Duodenal mucosa (tissue), 2 donors: ENCODE data around the gene MACROH2A2.

ENCODE experiments used
- H3K27ac ChIP-seq: one replicate; pipeline ENCODE4 v1.7.0; 2013; ENCODE audit warnings: low read depth, low read length
- H3K27me3 ChIP-seq, 2 donors: one replicate each; pipeline ENCODE4 v1.7.0; 2013; ENCODE audit warnings: low read length in 2 of 2, control low read depth in 1 of 2; ENCODE audit not compliant: insufficient read depth in 2 of 2, control insufficient read depth in 1 of 2
- H3K36me3 ChIP-seq, 2 donors: one replicate each; pipeline ENCODE4 v1.7.0; 2013; ENCODE audit warnings: low read length in 2 of 2, control low read depth in 1 of 2; ENCODE audit not compliant: insufficient read depth in 2 of 2, control insufficient read depth in 1 of 2
- H3K4me1 ChIP-seq, 2 donors: one replicate each; pipeline ENCODE4 v1.7.0; 2013; ENCODE audit warnings: low read length in 2 of 2, control low read depth in 1 of 2; ENCODE audit not compliant: insufficient read depth in 2 of 2, control insufficient read depth in 1 of 2
- H3K4me3 ChIP-seq, 2 donors: one replicate each; pipeline ENCODE4 v1.7.0; 2013; ENCODE audit warnings: low read length in 2 of 2, low read depth in 1 of 2
- H3K9ac ChIP-seq, 2 donors: one replicate each; pipeline ENCODE4 v1.7.0; 2013; ENCODE audit warnings: low read length in 2 of 2, low read depth in 1 of 2
- H3K9me3 ChIP-seq, 2 donors: one replicate each; pipeline ENCODE4 v1.7.0; 2013; ENCODE audit warnings: low read length in 2 of 2, control low read depth in 1 of 2; ENCODE audit not compliant: control insufficient read depth in 1 of 2

MACROH2A2 gene

DNA sequence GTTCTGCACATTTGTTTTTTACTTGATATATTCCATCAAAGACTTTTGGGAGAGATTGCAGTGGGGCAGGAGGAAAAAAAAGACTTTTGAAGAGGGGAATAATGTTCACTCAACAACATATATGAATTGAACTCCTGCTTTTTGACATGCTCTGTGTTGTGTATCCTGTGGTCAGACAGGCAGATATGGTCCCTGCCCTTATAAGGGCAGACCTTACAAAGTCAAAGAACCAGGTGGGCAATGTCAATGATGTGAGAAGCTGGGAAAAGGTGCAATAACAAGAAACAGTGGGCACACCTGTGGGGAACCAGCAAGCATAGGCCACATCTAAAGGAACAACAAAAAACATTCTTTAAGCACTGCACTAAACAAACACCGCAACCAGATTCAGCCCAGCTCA lies 71.8 kb downstream of the MACROH2A2 start:
- no peak overlapping the region for H3K9ac ChIP-seq
- H3K27ac ChIP-seq = no peak overlapping the region
- H3K36me3 ChIP-seq = peaks cover 10 to 34% of the 10 kb centered on the region in 2 donors
- H3K4me3 ChIP-seq = no peak overlapping the region
- no peaks in the 10 kb centered on the region for H3K27me3 ChIP-seq
- H3K9me3 ChIP-seq = no peaks in the 10 kb centered on the region
- H3K4me1 ChIP-seq = no peaks in the 10 kb centered on the region

DNA sequence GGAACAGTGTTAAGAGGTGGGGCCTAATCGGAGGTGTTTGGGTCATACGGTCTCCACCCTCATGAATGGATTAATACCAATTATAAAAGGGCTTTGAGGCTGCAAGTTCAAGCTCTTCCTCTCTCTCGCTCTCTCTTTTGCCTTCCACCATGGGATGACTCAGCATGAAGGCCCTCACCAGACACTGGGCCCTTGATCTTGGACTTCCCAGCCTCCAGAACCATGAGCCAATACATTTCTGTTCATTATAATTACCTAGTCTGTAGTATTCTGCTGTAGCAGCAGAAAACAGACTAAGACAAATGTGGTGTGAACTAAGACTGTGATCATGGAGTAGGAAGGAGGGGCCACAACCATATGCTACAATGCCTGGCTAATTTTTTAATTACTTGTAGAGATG lies 72.3 kb downstream of the MACROH2A2 start:
- no peak overlapping the region for H3K4me3 ChIP-seq
- H3K9ac ChIP-seq = no peak overlapping the region
- no peak overlapping the region for H3K27ac ChIP-seq
- H3K27me3 ChIP-seq = no peaks in the 10 kb centered on the region
- no peaks in the 10 kb centered on the region for H3K9me3 ChIP-seq
- H3K4me1 ChIP-seq = no peaks in the 10 kb centered on the region
- H3K36me3 ChIP-seq = peaks cover 9 to 30% of the 10 kb centered on the region in 2 donors

DNA sequence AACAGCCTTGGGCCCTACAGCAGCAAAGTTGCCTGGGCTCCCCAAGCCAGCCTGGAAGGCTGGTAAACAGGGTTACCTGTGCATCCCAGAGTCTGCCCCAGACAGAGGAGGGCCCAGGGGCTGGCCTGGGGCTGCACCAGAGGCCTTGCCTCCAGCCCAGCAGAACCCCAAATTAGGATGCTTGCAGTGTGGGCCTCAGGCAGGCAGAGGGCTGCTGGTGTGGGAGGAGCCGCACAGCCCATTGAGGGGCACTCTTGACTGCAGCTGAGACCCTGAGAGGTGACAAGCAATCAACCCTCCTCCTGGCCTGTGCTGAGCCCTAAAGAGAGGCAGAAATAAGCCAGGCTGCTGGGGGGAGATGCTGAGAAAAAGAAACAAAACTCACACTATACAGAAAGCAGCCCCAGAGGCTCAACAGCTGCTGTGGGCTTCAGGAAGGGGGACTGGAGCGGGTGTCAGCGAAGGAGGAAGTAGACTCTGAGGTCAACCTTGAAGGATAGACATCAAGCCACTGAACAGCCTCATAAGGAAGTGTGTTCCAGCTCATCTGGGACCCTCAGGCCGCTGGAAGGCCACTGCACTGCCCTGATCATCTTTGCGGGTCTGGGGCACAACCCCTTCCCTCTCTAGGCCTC lies 73.4 kb downstream of the MACROH2A2 start:
- Histone ChIP-seq H3K9ac (no peak overlapping the region), H3K36me3 (peaks cover 3 to 19% of the 10 kb centered on the region in 2 donors), H3K4me1 (peaks cover 1 to 3% of the 10 kb centered on the region in 2 donors), H3K27me3 (no peaks in the 10 kb centered on the region), H3K9me3 (no peaks in the 10 kb centered on the region), H3K4me3 (no peak overlapping the region), H3K27ac (no peak overlapping the region)

DNA sequence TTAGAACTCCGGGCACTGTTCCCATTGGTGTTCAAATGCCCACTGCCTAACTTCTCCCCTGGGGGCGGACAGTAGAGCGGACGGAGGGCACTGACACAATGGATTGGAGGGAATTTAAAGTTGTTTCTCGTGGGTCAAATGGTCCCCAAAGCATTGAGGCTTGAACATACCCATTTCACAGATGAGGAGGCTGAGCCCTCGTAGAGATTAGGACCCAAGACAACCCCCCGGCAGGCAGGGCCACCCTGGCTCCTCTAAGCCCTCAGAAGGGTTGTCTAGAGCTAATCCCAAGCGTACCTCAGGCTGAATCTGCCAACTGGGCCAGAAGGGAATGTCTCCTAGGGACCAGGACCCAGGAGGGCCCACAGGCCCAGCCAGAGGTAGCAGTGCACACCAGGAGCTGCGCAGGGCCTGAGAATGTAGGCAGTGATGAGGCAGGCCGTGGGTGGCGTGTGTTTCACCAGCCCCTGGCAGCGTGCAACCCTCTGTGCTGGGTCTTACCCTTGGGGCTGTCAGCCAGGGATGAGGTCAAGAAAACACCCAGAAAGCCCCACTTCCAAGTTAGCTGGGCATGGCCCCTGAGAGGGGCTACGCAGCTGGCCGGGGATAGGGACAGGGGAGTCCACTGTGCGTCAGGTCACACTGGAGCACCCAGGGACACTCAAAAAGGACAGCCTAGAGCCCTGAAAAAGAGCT lies 74.2 kb downstream of the MACROH2A2 start:
- peaks cover 3 to 17% of the 10 kb centered on the region in 2 donors for H3K36me3 ChIP-seq
- H3K27me3 ChIP-seq = no peaks in the 10 kb centered on the region
- peaks cover 9 to 11% of the 10 kb centered on the region in 2 donors for H3K4me1 ChIP-seq
- H3K4me3 ChIP-seq = no peak overlapping the region
- no peaks in the 10 kb centered on the region for H3K9me3 ChIP-seq
- H3K9ac ChIP-seq = no peak overlapping the region
- no peak overlapping the region for H3K27ac ChIP-seq

DNA sequence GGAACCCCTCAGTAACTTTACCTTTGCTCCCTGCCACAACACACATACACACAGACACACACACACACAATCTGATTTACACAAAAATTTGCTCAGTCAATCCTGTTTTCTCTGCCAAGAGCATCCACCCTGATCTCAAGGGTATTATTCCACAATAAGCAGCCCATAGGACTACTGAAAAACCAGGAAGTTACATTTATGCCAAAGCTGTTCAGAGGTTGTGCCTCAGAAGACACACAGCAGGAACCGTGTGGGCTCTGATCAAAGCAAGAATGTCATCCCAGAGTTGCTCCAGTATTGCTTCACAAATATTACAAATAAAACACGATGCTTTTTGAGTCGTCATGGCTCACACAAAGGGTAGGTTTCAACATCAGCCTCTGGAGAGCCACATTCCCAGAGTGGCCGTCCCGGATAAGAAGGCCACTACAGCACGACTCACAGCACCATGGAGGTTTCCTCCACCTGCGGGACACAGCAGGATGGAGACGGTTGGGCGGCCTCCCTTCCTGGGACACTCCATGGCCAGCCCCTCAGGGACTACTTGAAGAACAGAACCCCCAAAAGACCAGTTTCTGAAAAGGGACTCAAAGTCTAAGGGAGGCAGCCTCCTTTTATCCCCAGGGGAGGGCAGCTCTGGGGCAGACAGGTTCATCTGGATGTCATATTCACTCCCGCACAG lies 78.4 kb downstream of the MACROH2A2 start:
- Histone ChIP-seq H3K9ac (peak overlapping the region; percentile 94 to 97), H3K36me3 (peaks cover 0 to 7% of the 10 kb centered on the region in 2 donors), H3K9me3 (no peaks in the 10 kb centered on the region), H3K4me1 (peaks cover 18 to 19% of the 10 kb centered on the region in 2 donors), H3K4me3 (peak overlapping the region; percentile 85 to 87), H3K27me3 (no peaks in the 10 kb centered on the region), H3K27ac (no peak overlapping the region)

DNA sequence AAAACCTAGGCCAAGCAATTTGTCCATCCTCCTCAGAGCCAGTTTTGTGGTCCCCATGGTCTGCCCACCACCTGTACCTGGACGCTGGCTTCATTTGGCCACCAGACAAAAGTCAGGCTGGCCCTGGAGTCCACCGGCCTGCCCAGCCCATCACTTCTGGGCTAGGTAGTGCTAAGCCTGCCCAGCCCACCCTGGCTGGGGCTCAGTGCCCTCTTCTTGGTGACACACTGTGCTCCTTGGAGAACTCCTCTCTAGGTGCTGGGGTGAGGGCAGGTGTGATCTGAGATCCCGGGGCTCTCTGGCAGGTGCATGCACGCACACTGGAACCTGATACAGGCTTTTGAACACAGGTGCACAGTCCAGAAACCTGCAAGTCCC lies 78.9 kb downstream of the MACROH2A2 start:
- Histone ChIP-seq H3K9me3 (no peaks in the 10 kb centered on the region), H3K27ac (no peak overlapping the region), H3K27me3 (no peaks in the 10 kb centered on the region), H3K36me3 (peaks cover 0 to 7% of the 10 kb centered on the region in 2 donors), H3K9ac (peak overlapping the region; percentile 94 to 97), H3K4me3 (peak overlapping the region; percentile 85 to 87), H3K4me1 (peaks cover 18 to 19% of the 10 kb centered on the region in 2 donors)

DNA sequence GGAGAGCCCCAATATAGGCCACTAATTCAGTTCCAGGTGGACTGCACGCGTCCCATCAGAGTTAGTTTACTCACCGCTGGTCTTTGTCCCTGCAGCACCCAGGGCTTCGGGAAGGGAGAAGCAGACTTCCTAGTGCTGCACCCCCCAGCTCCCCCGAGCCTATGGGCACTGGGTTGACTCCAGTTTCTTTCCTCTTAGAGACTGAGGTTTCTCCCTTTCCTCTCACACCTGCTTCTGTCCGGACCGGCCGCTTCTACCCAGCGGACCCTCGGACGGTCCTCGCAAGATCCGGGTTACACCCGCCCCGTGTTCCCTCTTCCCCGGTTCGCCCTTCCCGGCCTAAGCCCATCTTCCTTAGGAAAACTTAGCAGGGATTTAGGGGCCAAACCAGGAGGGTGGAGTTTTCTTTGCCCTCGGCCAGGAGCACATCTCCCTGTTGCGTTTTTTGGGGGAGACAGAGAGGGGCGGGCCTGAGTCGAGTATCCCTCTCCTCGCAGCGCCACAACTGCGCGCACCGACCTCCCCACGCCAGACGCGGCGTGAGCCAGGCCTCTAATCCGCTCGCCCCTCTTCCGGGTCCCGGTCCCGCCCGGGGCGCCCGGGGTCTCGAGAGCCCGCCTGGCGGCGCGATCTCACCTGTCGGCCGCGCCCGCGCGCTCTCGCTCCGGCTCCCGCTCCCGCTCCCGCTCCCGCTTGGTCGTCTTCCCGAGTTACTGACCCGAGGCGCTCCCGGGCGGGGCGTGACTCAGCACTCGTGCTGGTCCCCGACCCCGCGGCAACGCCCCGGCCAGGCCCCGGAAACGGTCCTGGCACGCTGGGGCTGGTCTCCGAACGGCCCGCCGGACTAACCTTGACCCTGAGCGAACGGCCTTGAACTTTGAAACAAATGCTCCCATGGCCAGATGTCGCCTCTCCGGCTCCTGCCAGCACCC lies 79.7 kb downstream of the MACROH2A2 start, which contains the start of gene AIFM2:
TSS of gene AIFM2 (minus strand) at position 728 of the 932 bp plus-strand sequence. CDS start 8,741 bp downstream, outside the sequence.
- peak within 1 kb of the TSS; percentile 85 to 87 for H3K4me3 ChIP-seq
- peaks cover 0 to 7% of the 10 kb centered on the region in 2 donors for H3K36me3 ChIP-seq
- H3K9ac ChIP-seq = peak within 1 kb of the TSS; percentile 94 to 97
- H3K27ac ChIP-seq = peak within 1 kb of the TSS; percentile 57
- no peaks in the 10 kb centered on the region for H3K27me3 ChIP-seq
- no peaks in the 10 kb centered on the region for H3K9me3 ChIP-seq
- peaks cover 18 to 26% of the 10 kb centered on the region in 2 donors for H3K4me1 ChIP-seq

DNA sequence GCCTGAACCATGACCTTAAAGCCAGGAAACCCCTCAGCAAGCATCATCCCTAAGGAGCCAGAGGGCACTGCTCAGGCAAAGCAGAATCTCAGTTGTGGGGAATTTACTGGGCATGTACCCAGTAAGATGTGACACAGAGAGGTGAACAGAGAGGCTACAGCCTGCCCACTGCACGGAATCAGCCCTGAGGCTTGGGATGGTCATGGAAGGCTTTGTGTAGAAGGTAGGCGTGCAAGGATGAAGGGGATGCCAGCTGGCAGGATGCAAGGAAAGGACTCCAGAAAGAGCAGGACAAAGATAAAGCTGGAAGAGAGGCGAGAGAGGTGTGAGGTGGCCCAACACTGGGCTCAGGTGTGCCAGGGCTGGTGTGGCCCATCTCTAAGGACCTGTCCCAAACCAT lies 82.4 kb downstream of the MACROH2A2 start:
- no peaks in the 10 kb centered on the region for H3K9me3 ChIP-seq
- H3K27ac ChIP-seq = no peak overlapping the region
- no peak overlapping the region for H3K4me3 ChIP-seq
- H3K27me3 ChIP-seq = no peaks in the 10 kb centered on the region
- peaks cover 26 to 40% of the 10 kb centered on the region in 2 donors for H3K4me1 ChIP-seq
- H3K9ac ChIP-seq = no peak overlapping the region
- H3K36me3 ChIP-seq = peaks cover 0 to 4% of the 10 kb centered on the region in 2 donors

DNA sequence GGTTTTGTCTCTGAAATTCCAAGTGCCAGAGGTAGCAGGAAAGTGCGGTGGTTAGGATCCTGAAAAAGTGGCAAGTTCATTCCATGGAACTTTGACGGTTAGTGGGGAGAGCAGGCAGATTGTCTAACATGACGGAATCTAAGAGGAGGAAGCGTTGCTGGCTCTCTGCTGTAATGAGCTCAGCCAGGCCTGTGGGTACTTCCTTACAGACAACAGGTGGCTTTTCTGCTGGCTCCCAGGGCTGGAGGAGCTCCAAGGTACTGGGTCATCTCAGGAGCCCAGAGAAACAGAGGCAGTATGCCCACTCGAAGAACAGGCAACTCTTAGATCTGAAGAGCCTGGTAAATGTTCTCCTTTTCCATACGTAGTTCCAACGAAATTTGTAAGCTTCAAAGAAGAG lies 83.0 kb downstream of the MACROH2A2 start:
- H3K27me3 ChIP-seq = no peaks in the 10 kb centered on the region

More for the DNA sequence above, 83.0 kb downstream of the MACROH2A2 start:
- Histone ChIP-seq H3K4me1 (peaks cover 26 to 40% of the 10 kb centered on the region in 2 donors), H3K4me3 (no peak overlapping the region), H3K27ac (no peak overlapping the region), H3K9ac (no peak overlapping the region), H3K9me3 (no peaks in the 10 kb centered on the region), H3K36me3 (peaks cover 0 to 4% of the 10 kb centered on the region in 2 donors)
